Superior temporal gyrus (tissue), 1 donor: ENCODE measurements around the gene ATG10.
"Not testable (repeated sequence)": the region's sequence is repeated elsewhere in the genome, so short reads cannot be mapped to it uniquely, and the experiment has no call there.

Source experiments
- DNase-seq: peaks from one replicate; pipeline ENCODE4 v3.0.0-alpha.2; 2016; ENCODE audit errors: extremely low spot score

The ATG10 gene

GRCh38 chr5:81971712-81972491 lies at the start of gene ATG10:
TSS of gene ATG10 (plus strand) at chr5:81972023. CDS start at chr5:81987571, 15,548 bp downstream.
- DNase-seq: peak; percentile 95

DNA sequence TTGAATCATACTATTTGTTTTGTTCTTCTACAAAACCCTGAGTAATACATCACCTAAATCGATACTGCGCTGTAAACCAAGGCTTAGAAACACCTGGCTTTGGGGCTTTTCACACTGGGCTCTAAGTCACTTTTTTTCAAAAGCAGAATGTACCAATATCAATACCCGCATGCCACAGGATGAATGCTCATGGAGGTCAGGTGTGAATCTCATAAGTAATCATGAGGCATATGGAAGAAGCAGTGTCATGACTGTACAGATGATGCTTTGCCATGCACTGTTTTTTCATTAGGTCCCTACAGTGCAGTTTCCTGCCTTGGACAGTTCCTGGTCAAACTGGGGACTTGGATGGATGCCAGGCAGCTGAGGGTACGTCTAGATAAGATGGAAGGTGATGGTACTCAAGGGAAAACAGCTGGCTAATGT lies 49.0 kb upstream of the ATG10 start:
- no peak for DNase-seq

- peak; percentile 44 for DNase-seq
These were observed 47.4 kb upstream of the ATG10 start for GRCh38 chr5:81924442-81924841.

DNA sequence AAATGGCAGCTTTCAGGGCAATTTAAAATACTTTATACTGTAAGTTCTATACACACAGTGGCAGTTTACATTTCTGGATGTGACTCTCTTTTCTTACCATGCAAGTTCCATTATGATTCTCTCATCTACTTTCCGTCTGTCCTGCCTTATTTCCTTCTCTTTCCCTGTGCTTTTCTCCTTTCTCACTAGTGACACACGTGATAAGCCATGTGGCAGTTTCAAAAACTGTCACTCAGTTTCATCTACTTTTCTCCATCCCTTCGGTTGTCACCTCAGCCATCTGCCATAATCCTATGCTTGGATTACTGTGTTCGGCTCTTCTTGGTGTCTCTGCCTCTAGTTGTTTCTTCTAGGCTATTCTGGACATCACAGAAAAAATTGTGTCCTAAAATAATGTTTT lies 46.8 kb upstream of the ATG10 start:
- no peak for DNase-seq

GRCh38 chr5:81925981-81926380 lies 45.8 kb upstream of the ATG10 start:
- DNase-seq: no peak

GRCh38 chr5:81936066-81936465 lies 35.8 kb upstream of the ATG10 start:
- no peak for DNase-seq

GRCh38 chr5:81936750-81937149 lies 35.1 kb upstream of the ATG10 start:
- no peak for DNase-seq

- no peak for DNase-seq
These were observed 29.1 kb upstream of the ATG10 start for GRCh38 chr5:81942746-81943145.

- DNase-seq: no peak
These were observed 23.5 kb upstream of the ATG10 start for GRCh38 chr5:81948349-81948748.

DNA sequence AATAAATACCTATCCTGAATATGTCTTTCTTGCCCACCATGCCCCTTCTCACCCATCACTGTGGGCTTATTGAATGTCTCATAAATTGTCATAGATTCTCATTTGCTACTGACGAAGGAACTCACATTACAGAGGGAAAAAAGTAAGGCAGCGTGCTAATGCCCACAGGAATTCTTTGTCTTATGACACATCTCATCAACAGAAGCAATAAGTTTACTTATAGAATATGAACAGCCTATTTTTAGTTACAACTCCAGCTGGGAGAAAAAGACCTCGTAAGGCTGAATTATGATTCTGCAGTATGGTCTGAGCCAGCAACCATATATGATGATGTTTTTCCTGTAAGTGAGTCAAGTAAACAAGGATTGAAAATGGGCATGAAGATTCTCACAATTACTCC lies 22.4 kb upstream of the ATG10 start:
- DNase-seq: no peak

DNA sequence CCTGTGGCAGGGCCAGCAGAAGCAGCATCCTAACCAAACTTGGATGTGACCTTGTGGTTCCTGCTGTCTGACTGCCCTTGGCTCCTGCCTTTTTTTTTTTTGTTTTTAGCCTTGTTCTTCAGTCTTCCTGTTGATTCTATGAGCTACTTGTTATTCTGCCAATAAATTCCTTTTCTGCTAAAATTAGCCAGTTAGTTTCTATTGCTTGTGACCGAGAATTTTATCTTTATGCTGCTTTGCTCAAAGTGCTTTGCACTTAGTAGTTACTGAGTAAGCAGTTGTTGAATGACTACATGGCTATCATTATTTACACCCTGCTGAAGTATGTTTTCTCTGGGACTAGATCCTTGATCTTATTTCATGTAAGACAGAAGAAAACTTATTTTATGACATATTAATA lies 20.8 kb upstream of the ATG10 start:
- no peak for DNase-seq

DNA sequence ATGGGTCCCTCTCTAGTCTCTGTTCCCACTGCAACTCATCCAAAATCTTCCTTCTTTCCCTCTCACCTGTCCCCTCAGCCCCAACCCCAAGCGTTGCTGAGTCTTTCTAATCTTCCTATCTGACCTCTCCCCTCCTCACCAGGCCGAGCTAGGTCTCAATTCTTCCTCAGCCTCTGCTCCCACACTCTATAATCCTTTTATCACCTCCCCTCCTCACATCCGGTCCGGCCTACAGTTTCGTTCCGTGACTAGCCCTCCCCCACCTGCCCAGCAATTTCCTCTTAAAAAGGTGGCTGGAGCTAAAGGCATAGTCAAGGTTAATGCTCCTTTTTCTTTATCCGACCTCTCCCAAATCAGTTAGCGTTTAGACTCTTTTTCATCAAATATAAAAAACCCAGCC lies 17.0 kb upstream of the ATG10 start:
- DNase-seq: not testable (repeated sequence)

GRCh38 chr5:81958129-81958528 lies 13.7 kb upstream of the ATG10 start:
- not testable (repeated sequence) for DNase-seq

- no peak for DNase-seq
These were observed 10.0 kb upstream of the ATG10 start for GRCh38 chr5:81961651-81962440.

GRCh38 chr5:81963544-81963943 lies 8.3 kb upstream of the ATG10 start:
- DNase-seq: no peak

DNA sequence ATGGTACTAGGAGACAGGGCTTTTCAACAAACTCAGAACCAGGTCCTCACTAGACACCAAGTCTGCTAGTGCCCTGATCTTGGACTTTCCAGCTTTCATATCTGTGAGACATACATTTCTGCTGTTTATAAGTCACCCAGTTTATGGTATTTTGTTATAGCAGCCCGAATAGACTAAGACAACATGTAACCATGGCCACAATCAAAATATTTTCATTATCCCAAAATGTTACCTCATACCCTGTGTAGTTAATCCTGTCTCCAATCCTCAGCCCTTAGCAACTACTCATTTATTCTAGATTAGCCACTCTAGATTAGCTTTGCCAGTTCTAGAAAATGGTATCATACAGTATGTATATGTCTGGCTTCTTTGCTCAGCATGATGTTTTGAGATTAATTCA lies 6.3 kb upstream of the ATG10 start:
- no peak for DNase-seq

DNA sequence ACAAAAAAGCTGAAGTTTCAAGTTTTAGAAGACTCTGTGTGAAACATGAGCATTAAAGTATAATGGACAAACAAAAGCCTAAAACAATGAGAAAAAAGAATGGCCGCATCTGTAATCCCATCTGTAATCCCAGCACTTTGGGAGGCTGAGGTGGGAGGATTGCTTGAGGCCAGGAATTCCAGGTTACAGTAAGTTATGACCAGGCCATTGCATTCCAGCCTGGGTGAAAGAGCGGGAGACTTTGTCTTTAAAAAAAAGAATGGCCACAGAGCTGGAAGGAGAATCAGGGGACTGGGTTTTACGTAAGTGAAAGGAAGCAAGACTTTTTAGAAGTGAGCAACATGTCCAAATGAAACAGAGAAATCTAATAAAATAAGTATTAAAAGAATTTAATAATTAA lies 2.6 kb upstream of the ATG10 start:
- no peak for DNase-seq

DNA sequence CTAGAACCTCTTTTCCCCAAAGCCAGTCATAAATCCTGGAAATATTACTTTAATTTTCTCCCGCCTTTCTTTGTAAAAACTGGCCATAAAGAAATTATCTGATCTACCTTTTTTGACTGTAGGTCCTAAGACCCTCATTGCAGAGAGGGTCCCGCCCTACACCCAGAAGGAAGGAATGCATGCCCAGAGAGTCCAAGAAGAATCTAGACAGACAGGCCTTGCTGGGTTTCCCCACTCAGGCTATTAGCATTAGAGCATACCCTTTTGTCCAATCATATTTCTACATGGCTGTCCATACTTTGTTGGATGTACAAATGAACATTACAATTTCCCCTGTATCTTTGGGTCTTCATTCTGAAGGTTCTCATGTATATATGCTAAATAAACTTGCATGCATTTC lies 1.9 kb upstream of the ATG10 start:
- DNase-seq: peak; percentile 5

DNA sequence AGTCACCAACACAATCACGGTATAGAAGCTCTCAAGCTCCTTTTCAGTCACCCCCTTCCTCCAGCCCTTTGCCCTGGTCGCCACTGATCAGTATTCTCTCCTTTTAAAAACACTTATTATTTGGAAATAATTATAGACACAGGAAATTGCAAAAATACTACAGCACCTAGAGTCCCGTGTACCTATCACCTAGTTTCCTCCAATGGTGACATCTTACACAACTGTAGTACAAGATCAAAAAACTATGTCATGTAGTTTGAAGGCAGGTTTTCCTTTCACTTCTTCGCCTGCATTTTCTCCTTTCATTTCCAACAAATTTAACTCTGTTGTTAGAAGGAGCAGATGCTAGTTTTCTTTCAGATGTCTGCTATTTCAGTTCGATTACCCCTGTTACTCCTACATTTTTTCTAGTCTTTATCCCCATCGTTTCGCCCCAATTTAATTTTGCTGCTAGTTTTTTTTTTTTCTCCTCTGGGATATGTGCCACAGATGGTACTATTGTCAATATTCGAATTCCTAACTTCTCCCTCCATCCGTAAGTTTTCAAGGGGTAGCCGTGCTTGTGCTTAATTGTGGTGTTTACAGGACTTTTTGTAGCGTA lies 612 bp upstream of the ATG10 start:
- DNase-seq: peak; percentile 87

GRCh38 chr5:81972492-81972783 lies 615 bp downstream of the ATG10 start:
- DNase-seq: no peak

GRCh38 chr5:81980160-81980559 lies 8.3 kb downstream of the ATG10 start:
- DNase-seq: no peak

DNA sequence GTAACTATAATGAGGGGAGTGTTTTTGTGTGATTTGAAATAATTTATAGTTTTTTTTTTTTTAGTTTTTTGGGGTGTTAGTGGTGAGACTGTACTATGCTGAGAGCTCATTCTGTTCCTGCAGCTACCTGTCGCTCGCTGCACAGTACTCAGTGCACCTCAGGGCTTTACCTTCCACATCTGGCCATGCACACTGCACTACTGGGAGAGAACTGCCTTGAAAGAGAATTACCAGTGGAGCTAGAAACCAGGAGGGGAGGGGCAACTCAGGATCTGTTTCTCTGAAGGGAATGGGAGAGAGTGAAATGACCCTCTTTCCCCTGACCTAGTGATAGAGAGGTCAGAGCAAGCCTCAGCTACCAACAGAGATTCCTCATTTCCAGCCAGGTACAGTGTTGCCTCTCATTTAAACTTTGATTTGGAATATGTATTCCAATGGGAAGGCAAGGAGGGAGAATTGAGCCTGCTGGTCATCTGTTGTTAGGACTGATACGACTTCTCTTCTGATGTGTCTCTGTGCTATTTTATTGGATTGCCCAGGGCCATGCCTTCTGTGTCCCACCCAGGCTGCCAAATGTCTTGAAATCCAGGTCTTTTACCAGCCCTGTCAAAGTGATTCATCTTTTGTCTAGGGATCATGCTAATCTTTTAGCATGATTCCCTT lies 8.9 kb downstream of the ATG10 start:
- DNase-seq: no peak
